ENCODE data around the gene PRKCZ.

GRCh38 chr1:2036287-2036686, 13.9 kb upstream of the PRKCZ start:
- TF ChIP-seq EZH2 (IDR thresholded peaks at IDR 0.05; ENCODE audit: insufficient read depth, poor library complexity, severe bottlenecking) (no peak), EZH2phosphoT487 (IDR thresholded peaks at IDR 0.05; ENCODE audit: insufficient read depth, low read depth) (no peak)

Measured in GM23248 (cell line).